GM12878 (cell line): ENCODE data around the gene GREB1. TPM values are rescaled to one million over a fixed set of nuclear protein-coding genes. Genes with fewer than 3 reads are reported as not detected.

ENCODE experiments used
- ATAC-seq: fragments of 200-7000 bp; cut with Tn5 transposase; 3 replicates; pipeline ENCODE4 v1.9.1; 2020; ENCODE audit warnings: mild to moderate bottlenecking, moderate library complexity
- BruUV-seq: library from RNA; stranded (reverse); fragments of 400-500 nt; replicated peaks from 2 replicates; lab custom pipeline; 2021; lab: Mats Ljungman, UMichigan
- CTCF ChIA-PET: fragments of 300-600 bp; sonication (Branson Sonifier 250); formaldehyde crosslinking; extraction: SDS; loops from one replicate; lab custom pipeline; 2021; ENCODE audit warnings: inconsistent platforms; lab: Yijun Ruan, JAX
- POLR2A ChIA-PET: fragments of 350-600 bp; formaldehyde crosslinking; extraction: SDS; loops from one replicate; lab custom pipeline; 2021; ENCODE audit warnings: inconsistent platforms; lab: Charles Lee
- RAD21 ChIA-PET: fragments of 300-600 bp; sonication (Branson Sonifier 250); formaldehyde crosslinking; loops from one replicate; lab custom pipeline; 2023; ENCODE audit warnings: antibody characterized with exemption; ENCODE audit not compliant: unreplicated experiment; lab: Charles Lee
- SMC1A ChIA-PET: fragments of 300-600 bp; sonication (Branson Sonifier 250); formaldehyde crosslinking; loops from one replicate; lab custom pipeline; 2023; ENCODE audit not compliant: unreplicated experiment, uncharacterized antibody; lab: Charles Lee
- DNase-seq: peaks from one replicate; pipeline ENCODE4 v3.0.0-alpha.2; 2011; ENCODE audit warnings: low read depth, low spot score
- FAIRE-seq: peaks from 3 replicates; lab custom pipeline; 2011; peaks lifted over from hg19 to GRCh38; lab: Jason Lieb, UNC
- H2AFZ ChIP-seq: 2 replicates; pipeline ENCODE4 v1.6.0; 2011; ENCODE audit warnings: low read depth, low read length, control low read depth; ENCODE audit not compliant: control insufficient read depth
- H3K27ac ChIP-seq: 2 replicates; pipeline ENCODE4 v1.5.1; 2011; ENCODE audit warnings: control low read depth; ENCODE audit not compliant: control insufficient read depth, insufficient read depth
- H3K27me3 ChIP-seq, 2 experiments: replicated peaks in 1 of 2; 2 replicates each; pipeline versions ENCODE4 v1.6.0 to v1.6.1; 2011; ENCODE audit warnings: low read length in 1 of 2; ENCODE audit not compliant: control insufficient read depth in 2 of 2, insufficient read depth in 2 of 2
- H3K36me3 ChIP-seq, 2 experiments: 2 replicates each; pipeline ENCODE4 v1.5.1; 2011; ENCODE audit warnings: low read length in 1 of 2; ENCODE audit not compliant: control insufficient read depth in 2 of 2, insufficient read depth in 2 of 2
- H3K4me1 ChIP-seq: 2 replicates; pipeline ENCODE4 v1.6.1; 2011; ENCODE audit warnings: mild to moderate bottlenecking, low read length, moderate library complexity, mixed read lengths; ENCODE audit not compliant: control insufficient read depth, insufficient read depth
- H3K4me2 ChIP-seq: 2 replicates; pipeline ENCODE4 v1.6.0; 2011; ENCODE audit warnings: control low read depth; ENCODE audit not compliant: control insufficient read depth, insufficient read depth
- H3K4me3 ChIP-seq: fragments of 200-600 bp; sonication (generic); 2 replicates; pipeline ENCODE4 v1.5.1; 2016
- H3K79me2 ChIP-seq: 2 replicates; pipeline ENCODE4 v1.6.0; 2011; ENCODE audit warnings: low read length; ENCODE audit not compliant: control insufficient read depth, insufficient read depth
- H3K9ac ChIP-seq: 2 replicates; pipeline ENCODE4 v1.8.0; 2011; ENCODE audit warnings: low read length, control low read depth, mixed read lengths; ENCODE audit not compliant: control insufficient read depth, insufficient read depth
- H3K9me3 ChIP-seq: replicated peaks from 3 replicates; pipeline ENCODE4 v1.5.1; 2011; ENCODE audit warnings: mild to moderate bottlenecking, low read length; ENCODE audit not compliant: control insufficient read depth, insufficient read depth
- H4K20me1 ChIP-seq: 2 replicates; pipeline ENCODE4 v1.6.0; 2011; ENCODE audit not compliant: control insufficient read depth, insufficient read depth
- BMI1 ChIP-seq: fragments of 450-650 bp; IDR thresholded peaks from 2 replicates; pipeline ENCODE4 v1.6.1; 2016; ENCODE audit warnings: mild to moderate bottlenecking, moderate library complexity, borderline replicate concordance
- BRCA1 ChIP-seq: IDR thresholded peaks from 2 replicates; pipeline ENCODE4 v1.6.1; 2011; ENCODE audit warnings: low read depth, low read length, improper control_type of control experiment
- CBX3 ChIP-seq: fragments of 200-600 bp; sonication (generic); IDR thresholded peaks from 2 replicates; pipeline ENCODE4 v1.6.1; 2016; ENCODE audit warnings: low read depth, borderline replicate concordance
- CBX5 ChIP-seq: sonication (generic); IDR thresholded peaks from 2 replicates; pipeline ENCODE4 v1.6.1; 2016; ENCODE audit warnings: low read depth, moderate library complexity, mild to moderate bottlenecking, inconsistent platforms
- CHD2 ChIP-seq: IDR thresholded peaks from 2 replicates; pipeline ENCODE4 v1.6.1; 2011; ENCODE audit warnings: low read depth, low read length, improper control_type of control experiment, borderline replicate concordance
- EZH2 ChIP-seq: IDR thresholded peaks from 2 replicates; pipeline ENCODE4 v1.6.1; 2012; ENCODE audit warnings: low read depth, mild to moderate bottlenecking, control low read depth, inconsistent platforms, low read length, borderline replicate concordance; ENCODE audit not compliant: control insufficient read depth
- KAT2A ChIP-seq: conservative IDR thresholded peaks from 2 replicates; pipeline ENCODE4 v1.6.1; 2011; ENCODE audit warnings: low read depth, low read length; ENCODE audit not compliant: control insufficient read depth
- KLF5 ChIP-seq: fragments of 450-650 bp; IDR thresholded peaks from 2 replicates; pipeline ENCODE4 v1.6.1; 2014; ENCODE audit warnings: mild to moderate bottlenecking; ENCODE audit not compliant: partially characterized antibody
- MXI1 ChIP-seq: fragments of 150-350 bp; IDR thresholded peaks from 2 replicates; pipeline ENCODE4 v1.6.1; 2011; ENCODE audit warnings: low read depth, mild to moderate bottlenecking, inconsistent platforms, low read length, improper control_type of control experiment
- NR2C2 ChIP-seq: IDR thresholded peaks from 2 replicates; pipeline ENCODE4 v1.6.1; 2011; ENCODE audit warnings: borderline replicate concordance, low read depth; ENCODE audit not compliant: control insufficient read depth, insufficient read length
- PML ChIP-seq: IDR thresholded peaks from 2 replicates; pipeline ENCODE4 v1.6.1; 2012; ENCODE audit warnings: low read length, inconsistent platforms
- SPI1 ChIP-seq: IDR thresholded peaks from 2 replicates; pipeline ENCODE4 v1.6.1; 2011; ENCODE audit warnings: low read depth, mild to moderate bottlenecking, low read length, moderate library complexity, borderline replicate concordance; ENCODE audit not compliant: insufficient read depth
- SREBF2 ChIP-seq: IDR thresholded peaks from 2 replicates; pipeline ENCODE4 v1.6.1; 2012; ENCODE audit warnings: mild to moderate bottlenecking, low read length
- TAF1 ChIP-seq: IDR thresholded peaks from 2 replicates; pipeline ENCODE4 v1.6.1; 2011; ENCODE audit warnings: mild to moderate bottlenecking, low read depth, low read length, borderline replicate concordance
- TBL1XR1 ChIP-seq: IDR thresholded peaks from 2 replicates; pipeline ENCODE4 v1.6.1; 2012; ENCODE audit warnings: low read depth, low read length, improper control_type of control experiment
- ZNF217 ChIP-seq: fragments of 450-650 bp; IDR thresholded peaks from 2 replicates; pipeline ENCODE4 v1.6.1; 2017; ENCODE audit warnings: antibody characterized with exemption, mild to moderate bottlenecking
- WGBS: methylation state at CpG from one replicate; pipeline ENCODE4 v1.1.6; 2016; ENCODE audit warnings: low lambda C conversion rate; ENCODE audit not compliant: insufficient replicate concordance, insufficient coverage; ENCODE audit errors: missing lambda C conversion rate; 5-methylcytosine and 5-hydroxymethylcytosine counted together
- in situ Hi-C: fragments of 300-500 bp; cut with MboI; formaldehyde crosslinking; loops from 9 replicates; pipeline ENCODE4 v1.14.3; 2018; ENCODE audit warnings: mixed read lengths
- intact Hi-C: fragments of 100-400 bp; cut with micrococcal nuclease; formaldehyde crosslinking; loops from one replicate; pipeline ENCODE4 v1.14.2; 2022; ENCODE audit not compliant: unreplicated experiment
- polyA plus RNA-seq, 11 experiments: library from polyadenylated mRNA; depleted of rRNA in 4 of 11; unstranded in 6 of 11; stranded (reverse) in 5 of 11; fragments of >200 nt; fragmentation: Nextera tagmentation in 4 of 11; fragmentation: Illumina TruSeq in 1 of 11; extraction: Ambion mirVana in 4 of 11; extraction: Trizol in 1 of 11; gene quantifications; 1 replicate in 1 of 11; 2 replicates in 10 of 11; pipeline versions ENCODE4 v1.2.1 to v1.2.3, GENCODE V29; 2011 to 2016; ENCODE audit warnings: inconsistent platforms in 2 of 11, missing spikeins in 2 of 11, low read depth in 1 of 11
- total RNA-seq, 4 experiments: library from RNA; depleted of rRNA in 3 of 4; stranded (reverse); fragments of >200 nt in 3 of 4; fragmentation: Illumina TruSeq in 1 of 4; extraction: Trizol in 1 of 4; gene quantifications; 2 replicates each; pipeline versions ENCODE4 v1.2.1 to v1.2.3, GENCODE V29; 2013 to 2021
- TF ChIP-seq, protein P1 (sequence below): fragments of 450-650 bp; IDR thresholded peaks from 2 replicates; pipeline ENCODE4 v1.6.1; 2017; ENCODE audit warnings: low read depth, mild to moderate bottlenecking, moderate library complexity
- TF ChIP-seq, protein P2 (sequence below): fragments of 450-650 bp; IDR thresholded peaks from 2 replicates; pipeline ENCODE4 v1.6.1; 2014; ENCODE audit warnings: mild to moderate bottlenecking

The GREB1 gene
- total and polyA plus RNA-seq, 10 of the 15 experiments (the other 5 are each of a cell fraction or from before 2014, with no cell fraction given), result 0.09 to 2.1 (median 0.37) TPM; not detected in 1

DNA sequence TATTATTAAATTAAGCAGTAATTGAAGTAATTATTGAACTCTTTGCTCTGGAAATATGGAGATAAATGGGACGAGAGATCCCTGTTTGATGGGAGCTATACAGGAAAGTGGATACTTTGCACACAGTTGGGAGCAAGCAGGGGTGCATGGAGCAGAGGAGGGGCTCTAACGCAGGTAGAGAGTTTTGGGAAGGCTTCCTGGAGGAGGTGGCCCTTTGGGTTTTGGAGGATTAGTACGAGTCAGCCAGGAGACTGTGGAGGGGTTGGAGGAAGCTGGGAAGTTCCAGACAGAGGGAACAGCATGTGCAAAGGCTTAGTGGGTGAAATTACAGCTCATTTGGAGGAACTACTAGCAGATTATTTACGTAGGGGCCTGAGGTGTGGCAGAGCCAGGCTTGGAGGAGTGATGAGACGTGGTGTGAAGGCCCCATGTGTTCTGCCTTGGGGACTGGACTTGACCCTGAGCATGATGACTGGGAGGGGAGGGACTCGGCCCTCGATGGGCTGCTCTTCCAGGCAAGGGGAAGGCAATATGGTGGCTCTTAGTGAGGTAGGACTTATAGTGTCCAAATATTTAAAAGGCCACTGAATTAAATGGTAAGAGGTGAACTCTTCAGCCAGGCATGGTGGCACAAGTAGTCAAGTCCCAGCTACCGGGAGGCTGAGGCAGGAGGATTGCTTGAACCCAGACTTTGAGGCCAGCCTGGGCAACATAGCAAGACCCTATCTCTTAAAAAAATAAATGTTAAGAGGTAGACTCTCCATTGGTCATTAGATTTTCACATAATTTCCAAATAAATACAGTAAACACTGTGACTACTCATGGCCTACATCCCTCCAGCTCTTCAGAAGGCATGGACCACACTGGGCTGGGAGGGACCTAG lies 30.2 kb downstream of the GREB1 start:
- intact Hi-C loops, result no loop called here
- no peaks in the 10 kb centered on the region for H3K79me2 ChIP-seq
- in situ Hi-C loops, result no loop called here
- no peaks in the 10 kb centered on the region for H4K20me1 ChIP-seq
- H3K27me3 ChIP-seq, result 0 out of 4 replicates have a peak, but pooled peaks cover 0 to 2% of the 10 kb centered on the region in 2 experiments
- no peak overlapping the region for H3K4me2 ChIP-seq
- H3K4me1 ChIP-seq, result no peaks in the 10 kb centered on the region
- ATAC-seq, result no peak
- no peak overlapping the region for H3K27ac ChIP-seq
- CTCF ChIA-PET, result interaction anchor here (1.5 to 6.7 kb wide), 2 partner anchors 14 to 19 kb away, joined by 4 to 35 read pairs; no protein-coding TSS in a partner anchor
- no TSS peak for BruUV-seq
- no peak overlapping the region for H2AFZ ChIP-seq
- no peak for FAIRE-seq
- RAD21 ChIA-PET, result interaction anchor here (1.4 kb wide), 1 partner anchor 18 kb away, joined by 3 read pairs; no protein-coding TSS in a partner anchor
- no peaks in the 10 kb centered on the region for H3K36me3 ChIP-seq
- H3K9ac ChIP-seq, result no peak overlapping the region
- no peaks in the 10 kb centered on the region for H3K9me3 ChIP-seq
- SMC1A ChIA-PET, result no interaction called here
- TF ChIP-seq CHD2, result no peak
- no peak for TF ChIP-seq PML
- no peak for TF ChIP-seq CBX5
- no peak for TF ChIP-seq BRCA1
- TF ChIP-seq, protein P1, sequence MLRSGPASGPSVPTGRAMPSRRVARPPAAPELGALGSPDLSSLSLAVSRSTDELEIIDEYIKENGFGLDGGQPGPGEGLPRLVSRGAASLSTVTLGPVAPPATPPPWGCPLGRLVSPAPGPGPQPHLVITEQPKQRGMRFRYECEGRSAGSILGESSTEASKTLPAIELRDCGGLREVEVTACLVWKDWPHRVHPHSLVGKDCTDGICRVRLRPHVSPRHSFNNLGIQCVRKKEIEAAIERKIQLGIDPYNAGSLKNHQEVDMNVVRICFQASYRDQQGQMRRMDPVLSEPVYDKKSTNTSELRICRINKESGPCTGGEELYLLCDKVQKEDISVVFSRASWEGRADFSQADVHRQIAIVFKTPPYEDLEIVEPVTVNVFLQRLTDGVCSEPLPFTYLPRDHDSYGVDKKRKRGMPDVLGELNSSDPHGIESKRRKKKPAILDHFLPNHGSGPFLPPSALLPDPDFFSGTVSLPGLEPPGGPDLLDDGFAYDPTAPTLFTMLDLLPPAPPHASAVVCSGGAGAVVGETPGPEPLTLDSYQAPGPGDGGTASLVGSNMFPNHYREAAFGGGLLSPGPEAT, result no peak
- no peak for TF ChIP-seq SPI1
- no peak for TF ChIP-seq SREBF2
- TF ChIP-seq TAF1, result no peak
- no peak for TF ChIP-seq ZNF217
- no peak for TF ChIP-seq MXI1
- TF ChIP-seq KAT2A, result no peak
- no peak for TF ChIP-seq NR2C2
- no peak for TF ChIP-seq CBX3
- TF ChIP-seq BMI1, result no peak
- TF ChIP-seq, protein P2, sequence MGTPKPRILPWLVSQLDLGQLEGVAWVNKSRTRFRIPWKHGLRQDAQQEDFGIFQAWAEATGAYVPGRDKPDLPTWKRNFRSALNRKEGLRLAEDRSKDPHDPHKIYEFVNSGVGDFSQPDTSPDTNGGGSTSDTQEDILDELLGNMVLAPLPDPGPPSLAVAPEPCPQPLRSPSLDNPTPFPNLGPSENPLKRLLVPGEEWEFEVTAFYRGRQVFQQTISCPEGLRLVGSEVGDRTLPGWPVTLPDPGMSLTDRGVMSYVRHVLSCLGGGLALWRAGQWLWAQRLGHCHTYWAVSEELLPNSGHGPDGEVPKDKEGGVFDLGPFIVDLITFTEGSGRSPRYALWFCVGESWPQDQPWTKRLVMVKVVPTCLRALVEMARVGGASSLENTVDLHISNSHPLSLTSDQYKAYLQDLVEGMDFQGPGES, result no peak
- TF ChIP-seq EZH2, result no peak
- TF ChIP-seq TBL1XR1, result no peak
- no peak for TF ChIP-seq KLF5
- no peak overlapping the region for H3K4me3 ChIP-seq
- no peak for DNase-seq
- POLR2A ChIA-PET, result no interaction called here
- 48% methylated on average over 8 of the region's 8 CpGs for WGBS
